Testis (tissue), 3 donors: Measurements from ENCODE around the gene FHOD1. TPM values are rescaled to one million over a fixed set of nuclear protein-coding genes. Genes with fewer than 3 reads are reported as not detected.
A peak's percentile ranks its signal among the peaks of the same experiment; 100 is the strongest.

Experiments used
- DNase-seq: peaks from one replicate; pipeline ENCODE4 v3.0.0-alpha.2; 2019
- H3K27ac ChIP-seq, 2 donors: fragments of 200-600 bp; sonication (generic); one replicate each; pipeline ENCODE4 v1.5.1; 2019
- H3K27me3 ChIP-seq: fragments of 200-600 bp; sonication (generic); one replicate; pipeline ENCODE4 v1.5.1; 2019
- H3K36me3 ChIP-seq: fragments of 200-600 bp; sonication (generic); one replicate; pipeline ENCODE4 v1.5.1; 2017; ENCODE audit warnings: low read depth; ENCODE audit errors: missing control alignments
- H3K4me1 ChIP-seq: fragments of 200-600 bp; sonication (generic); one replicate; pipeline ENCODE4 v1.5.1; 2019
- H3K4me3 ChIP-seq, 2 donors: fragments of 200-600 bp; sonication (generic); one replicate each; pipeline ENCODE4 v1.5.1; 2017 to 2019
- H3K9me3 ChIP-seq: fragments of 200-600 bp; sonication (generic); one replicate; pipeline ENCODE4 v1.5.1; 2017
- POLR2A ChIP-seq: fragments of 450-650 bp; IDR thresholded peaks from one replicate; pipeline ENCODE4 v1.6.1; 2017; ENCODE audit warnings: antibody characterized with exemption, mild to moderate bottlenecking, moderate library complexity
- whole genome bisulfite sequencing, 2 donors: methylation state at CpG; one replicate each; pipeline ENCODE4 v1.1.5; 2018; 5-methylcytosine and 5-hydroxymethylcytosine counted together
- intact Hi-C: fragments of 100-400 bp; cut with DNase I; formaldehyde crosslinking; loops from one replicate; pipeline ENCODE4 v1.15.1; 2023; ENCODE audit warnings: low total_unique reads
- polyA plus RNA-seq: library from polyadenylated mRNA; stranded (reverse); fragments of 350-450 nt; fragmentation: Illumina TruSeq; extraction: RNeasy Lipid Tissue Mini Kit (QIAGEN cat#74804); gene quantifications from one replicate; pipeline ENCODE4 v1.2.3, GENCODE V29; 2014; ENCODE audit warnings: low read depth, low replicate concordance; ENCODE audit not compliant: insufficient read depth
- total RNA-seq, 2 donors: library from RNA; depleted of rRNA; stranded (reverse); fragments of >200 nt; gene quantifications; one replicate each; pipeline ENCODE4 v1.2.3, GENCODE V29; 2016
- TF ChIP-seq, protein P1 (sequence below), 3 experiments: fragments of 450-650 bp in 2 of 3; fragments of 200-600 bp in 1 of 3; sonication (generic) in 1 of 3; IDR thresholded peaks; one replicate each; pipeline ENCODE4 v1.5.1; 2016 to 2019; ENCODE audit warnings: antibody characterized with exemption in 3 of 3, mild to moderate bottlenecking in 2 of 3, moderate library complexity in 1 of 3

The FHOD1 gene
- total and polyA plus RNA-seq, 3 donors from 2014 or later: 17.0 to 40.0 (median 28.8) TPM

DNA sequence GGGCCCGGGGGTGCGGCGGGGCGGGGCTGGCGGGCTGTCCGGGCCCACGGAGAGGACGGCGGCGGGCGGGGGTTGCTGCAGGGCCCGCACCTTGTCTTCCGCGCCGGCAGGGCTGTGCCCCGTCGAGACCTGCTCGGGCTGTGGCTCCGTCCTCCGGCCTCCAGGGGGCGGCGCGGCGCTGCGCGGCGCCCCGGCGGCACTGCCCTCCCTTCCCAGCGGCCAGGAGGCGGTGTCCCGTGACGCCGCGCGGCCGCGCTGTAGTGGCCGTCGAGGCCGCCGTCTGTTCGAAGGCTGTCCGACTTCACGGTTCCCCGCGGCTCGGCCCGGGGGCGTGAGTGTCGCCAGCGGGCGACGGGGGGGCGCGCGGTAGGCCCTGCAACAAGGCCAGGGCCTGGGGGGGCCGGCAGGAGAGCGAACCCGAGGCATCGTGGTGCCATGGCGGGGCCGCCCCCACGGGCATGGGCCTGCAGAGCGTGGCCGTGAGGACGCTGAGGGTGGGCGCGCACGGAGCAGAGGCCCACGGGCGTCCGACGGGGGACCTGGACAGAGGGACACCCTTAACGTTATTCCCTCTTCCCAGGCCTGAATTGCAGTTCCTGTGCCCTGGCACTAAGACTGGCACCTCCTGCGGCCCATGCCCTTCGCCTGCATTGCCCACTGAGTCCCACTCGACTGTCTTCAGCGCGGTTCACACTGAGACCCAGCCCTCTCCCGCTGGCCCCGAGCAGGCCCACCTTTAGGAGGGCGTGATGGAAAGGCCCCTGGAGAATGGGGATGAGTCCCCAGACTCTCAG lies 32.2 kb upstream of the FHOD1 start, which contains the start of gene PLEKHG4:
Gene PLEKHG4 (plus strand): TSS at position 237 of the 794 bp plus-strand sequence. CDS start 513 bp downstream, at position 750.
- 23 to 46% methylated on average over 12 to 62 of the region's 83 CpGs for WGBS, 2 donors

DNA sequence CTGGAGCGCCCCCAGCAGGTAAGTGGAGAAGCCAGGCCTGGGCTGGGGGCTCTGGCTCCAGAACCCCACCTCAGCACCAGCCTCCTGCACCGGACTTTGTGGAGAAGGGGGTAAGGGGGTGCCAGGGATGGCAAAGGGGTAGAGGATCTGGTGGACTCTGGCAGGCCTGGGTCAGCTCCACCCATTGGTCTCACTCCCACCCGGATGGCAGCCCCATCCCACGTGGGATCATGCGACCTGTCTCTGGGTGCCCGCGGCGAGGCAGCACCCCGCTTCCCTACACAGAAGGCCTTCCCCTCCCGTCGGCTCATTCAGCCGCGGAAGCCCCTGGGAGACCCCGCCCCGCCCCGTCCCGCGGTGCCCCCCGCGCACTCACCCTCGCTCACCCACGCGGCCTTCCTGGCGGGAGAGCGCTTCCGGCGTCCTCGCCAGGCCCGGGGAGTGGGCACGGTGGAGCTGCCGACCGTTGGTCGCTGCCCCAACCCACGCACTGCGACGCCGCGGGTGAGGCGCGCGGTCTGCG lies 31.6 kb upstream of the FHOD1 start:
- peaks cover 17% of the 10 kb centered on the region for H3K4me1 ChIP-seq
- H3K36me3 ChIP-seq: no peaks in the 10 kb centered on the region
- 0 to 4% methylated on average over 7 to 8 of the region's 42 CpGs for WGBS, 2 donors
- H3K27ac ChIP-seq: peak overlapping the region in 1 of 2 donors; percentile 36
- no peaks in the 10 kb centered on the region for H3K27me3 ChIP-seq
- DNase-seq: peak; percentile 20
- no peak for TF ChIP-seq POLR2A
- TF ChIP-seq, protein P1, sequence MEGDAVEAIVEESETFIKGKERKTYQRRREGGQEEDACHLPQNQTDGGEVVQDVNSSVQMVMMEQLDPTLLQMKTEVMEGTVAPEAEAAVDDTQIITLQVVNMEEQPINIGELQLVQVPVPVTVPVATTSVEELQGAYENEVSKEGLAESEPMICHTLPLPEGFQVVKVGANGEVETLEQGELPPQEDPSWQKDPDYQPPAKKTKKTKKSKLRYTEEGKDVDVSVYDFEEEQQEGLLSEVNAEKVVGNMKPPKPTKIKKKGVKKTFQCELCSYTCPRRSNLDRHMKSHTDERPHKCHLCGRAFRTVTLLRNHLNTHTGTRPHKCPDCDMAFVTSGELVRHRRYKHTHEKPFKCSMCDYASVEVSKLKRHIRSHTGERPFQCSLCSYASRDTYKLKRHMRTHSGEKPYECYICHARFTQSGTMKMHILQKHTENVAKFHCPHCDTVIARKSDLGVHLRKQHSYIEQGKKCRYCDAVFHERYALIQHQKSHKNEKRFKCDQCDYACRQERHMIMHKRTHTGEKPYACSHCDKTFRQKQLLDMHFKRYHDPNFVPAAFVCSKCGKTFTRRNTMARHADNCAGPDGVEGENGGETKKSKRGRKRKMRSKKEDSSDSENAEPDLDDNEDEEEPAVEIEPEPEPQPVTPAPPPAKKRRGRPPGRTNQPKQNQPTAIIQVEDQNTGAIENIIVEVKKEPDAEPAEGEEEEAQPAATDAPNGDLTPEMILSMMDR (IDR thresholded peaks at IDR 0.05): no peak
- intact Hi-C loops: no loop called here
- H3K4me3 ChIP-seq: peak overlapping the region; percentile 65 to 67
- no peaks in the 10 kb centered on the region for H3K9me3 ChIP-seq

More for the DNA sequence above, 32.2 kb upstream of the FHOD1 start, which contains the start of gene PLEKHG4:
- Histone ChIP-seq H3K4me3 (peak within 1 kb of the TSS; percentile 65 to 67), H3K4me1 (peaks cover 17% of the 10 kb centered on the region), H3K9me3 (no peaks in the 10 kb centered on the region), H3K27ac (peak within 1 kb of the TSS in 1 of 2 donors; percentile 61), H3K36me3 (no peaks in the 10 kb centered on the region), H3K27me3 (no peaks in the 10 kb centered on the region)
- peak; percentile 75 for DNase-seq
- intact Hi-C loops: loop anchor here (10.0 kb wide), 1 partner anchor 55 kb away; no protein-coding TSS in a partner anchor
- TF ChIP-seq, protein P1 (IDR thresholded peaks at IDR 0.05): peak; percentile 54 to 87 (median 70)
- no peak for TF ChIP-seq POLR2A

DNA sequence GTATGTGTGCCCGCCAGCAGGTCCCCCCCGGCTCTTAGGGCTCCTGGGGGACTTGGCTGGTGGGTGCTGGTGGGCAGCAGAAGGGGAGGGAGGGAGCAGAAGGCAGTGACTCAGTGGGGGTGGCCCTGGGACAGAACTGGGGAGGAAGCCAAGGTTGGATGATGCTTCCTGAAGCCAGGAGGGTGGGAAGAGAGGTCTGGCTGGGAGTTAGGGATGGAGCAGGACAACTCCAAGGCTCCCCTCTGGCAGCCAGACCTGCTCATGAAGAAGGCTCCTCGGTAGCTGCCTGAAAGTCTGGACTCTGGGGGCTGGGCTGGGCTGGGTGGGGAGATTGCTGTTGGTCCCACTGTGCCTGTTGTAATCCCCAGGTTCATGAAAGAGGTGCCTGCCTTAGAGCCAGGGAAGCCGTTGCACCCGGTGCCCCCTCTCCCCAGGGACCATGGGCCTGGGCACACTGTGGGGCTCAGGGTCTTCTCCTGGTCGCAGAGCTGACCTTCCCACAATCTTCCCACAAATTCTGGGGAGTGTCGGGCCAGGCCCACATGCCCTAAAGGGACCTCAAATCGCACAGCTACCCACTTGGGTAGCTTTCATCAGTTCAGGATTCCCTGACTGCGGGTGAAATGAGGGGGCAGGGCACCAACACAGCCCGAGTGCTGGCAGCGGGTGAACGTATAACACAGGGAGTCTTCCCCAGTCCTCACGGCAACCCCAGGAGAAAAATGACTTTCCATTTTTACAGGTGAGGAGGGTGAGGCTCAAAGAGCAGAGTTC lies 30.9 kb upstream of the FHOD1 start:
- Histone ChIP-seq H3K36me3 (no peaks in the 10 kb centered on the region), H3K9me3 (no peaks in the 10 kb centered on the region), H3K27me3 (no peaks in the 10 kb centered on the region), H3K4me3 (peak overlapping the region; percentile 65 to 67), H3K4me1 (peaks cover 17% of the 10 kb centered on the region), H3K27ac (peak overlapping the region in 1 of 2 donors; percentile 36)
- TF ChIP-seq, protein P1 (IDR thresholded peaks at IDR 0.05): no peak
- no peak for TF ChIP-seq POLR2A
- intact Hi-C loops: no loop called here
- 59 to 70% methylated on average over 2 to 13 of the region's 13 CpGs for WGBS, 2 donors
- peak; percentile 32 for DNase-seq

DNA sequence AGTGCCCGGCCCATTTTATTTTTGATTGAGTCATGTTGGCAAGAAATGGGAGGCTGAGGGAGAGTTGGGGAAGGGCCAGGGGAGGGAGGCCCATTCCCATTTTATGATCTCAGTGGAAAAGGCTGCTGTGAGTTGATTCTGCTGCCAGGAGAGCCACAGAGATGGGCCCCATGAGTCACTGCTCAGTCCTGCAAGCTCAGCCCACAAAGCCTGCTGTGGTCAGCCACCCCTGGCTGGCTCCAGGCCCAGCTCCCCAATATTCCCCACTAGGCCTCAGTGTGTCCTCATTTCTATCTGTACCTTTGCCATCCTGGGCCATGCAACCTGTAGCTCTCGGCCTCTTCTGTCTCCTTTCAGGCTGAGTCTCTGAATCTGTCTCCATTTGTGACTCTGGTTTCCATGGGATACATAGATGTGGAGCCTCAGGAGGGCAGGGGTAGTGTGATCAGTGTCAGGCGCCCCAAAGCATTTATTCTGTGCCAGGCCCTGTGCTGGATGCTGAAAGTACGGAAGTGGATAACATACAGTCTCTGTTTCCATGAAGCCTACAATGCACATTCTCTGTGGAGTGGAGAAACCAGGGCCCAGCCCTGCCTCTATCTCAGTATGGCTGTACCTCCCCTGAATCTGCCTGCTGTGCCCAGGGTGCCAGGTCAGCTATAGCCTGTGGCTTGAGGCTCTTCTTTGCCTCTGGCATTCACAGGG lies 30.2 kb upstream of the FHOD1 start:
- H3K4me1 ChIP-seq: peaks cover 17% of the 10 kb centered on the region
- H3K27me3 ChIP-seq: no peaks in the 10 kb centered on the region
- no peak for TF ChIP-seq POLR2A
- TF ChIP-seq, protein P1 (IDR thresholded peaks at IDR 0.05): no peak
- H3K4me3 ChIP-seq: no peak overlapping the region
- intact Hi-C loops: no loop called here
- H3K27ac ChIP-seq: peak overlapping the region in 1 of 2 donors; percentile 16
- WGBS, 2 donors: 80 to 84% methylated on average over 3 to 4 of the region's 4 CpGs
- H3K9me3 ChIP-seq: no peaks in the 10 kb centered on the region
- no peak for DNase-seq
- H3K36me3 ChIP-seq: no peaks in the 10 kb centered on the region
